HG02885 (cell line): Measurements from ENCODE around the gene HOTAIR.

Experiments
- ATAC-seq: cut with Tn5 transposase; IDR thresholded peaks from one replicate; pipeline ENCODE4 v1.9.1; 2021; ENCODE audit warnings: mild to moderate bottlenecking; ENCODE audit not compliant: unreplicated experiment, poor library complexity

Gene HOTAIR

GRCh38 chr12:54000116-54001114 is 25.7 kb upstream of the HOTAIR start, which contains the start of gene HOXC9:
HOXC9 (plus strand) TSS chr12:54000161; CDS start chr12:54000189, 28 bp downstream.
- no peak for ATAC-seq

DNA sequence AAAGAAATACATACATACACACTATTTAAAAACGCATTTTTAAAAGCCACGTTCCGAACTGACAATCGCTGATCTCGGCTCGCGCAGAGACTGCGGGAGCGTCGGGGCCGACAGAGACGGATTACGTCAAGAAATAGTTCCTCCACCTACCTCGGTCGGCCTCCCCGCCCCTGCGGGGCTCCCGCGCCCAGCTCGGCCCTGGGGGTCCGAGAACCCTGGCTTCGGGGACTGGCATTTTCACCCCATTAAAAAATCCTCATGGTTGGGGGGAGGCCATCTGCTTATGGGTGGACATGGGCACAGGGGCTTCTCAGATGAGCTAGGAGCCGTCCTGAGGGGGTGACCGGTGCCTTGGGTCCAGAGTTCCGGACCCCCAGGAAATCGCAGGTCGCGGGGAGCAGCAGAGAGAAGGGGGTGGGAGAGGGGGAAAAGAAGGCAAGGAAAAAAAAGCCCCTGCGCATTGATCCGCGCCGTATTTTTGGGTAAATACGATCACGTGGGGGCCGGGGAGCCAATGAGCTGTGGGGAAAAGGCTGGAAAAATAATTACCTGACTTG is 24.9 kb upstream of the HOTAIR start:
- ATAC-seq = no peak

GRCh38 chr12:53998900-53999236 is 24.1 kb upstream of the HOTAIR start:
- no peak for ATAC-seq

GRCh38 chr12:53998110-53998899 is 23.6 kb upstream of the HOTAIR start:
- ATAC-seq = no peak

DNA sequence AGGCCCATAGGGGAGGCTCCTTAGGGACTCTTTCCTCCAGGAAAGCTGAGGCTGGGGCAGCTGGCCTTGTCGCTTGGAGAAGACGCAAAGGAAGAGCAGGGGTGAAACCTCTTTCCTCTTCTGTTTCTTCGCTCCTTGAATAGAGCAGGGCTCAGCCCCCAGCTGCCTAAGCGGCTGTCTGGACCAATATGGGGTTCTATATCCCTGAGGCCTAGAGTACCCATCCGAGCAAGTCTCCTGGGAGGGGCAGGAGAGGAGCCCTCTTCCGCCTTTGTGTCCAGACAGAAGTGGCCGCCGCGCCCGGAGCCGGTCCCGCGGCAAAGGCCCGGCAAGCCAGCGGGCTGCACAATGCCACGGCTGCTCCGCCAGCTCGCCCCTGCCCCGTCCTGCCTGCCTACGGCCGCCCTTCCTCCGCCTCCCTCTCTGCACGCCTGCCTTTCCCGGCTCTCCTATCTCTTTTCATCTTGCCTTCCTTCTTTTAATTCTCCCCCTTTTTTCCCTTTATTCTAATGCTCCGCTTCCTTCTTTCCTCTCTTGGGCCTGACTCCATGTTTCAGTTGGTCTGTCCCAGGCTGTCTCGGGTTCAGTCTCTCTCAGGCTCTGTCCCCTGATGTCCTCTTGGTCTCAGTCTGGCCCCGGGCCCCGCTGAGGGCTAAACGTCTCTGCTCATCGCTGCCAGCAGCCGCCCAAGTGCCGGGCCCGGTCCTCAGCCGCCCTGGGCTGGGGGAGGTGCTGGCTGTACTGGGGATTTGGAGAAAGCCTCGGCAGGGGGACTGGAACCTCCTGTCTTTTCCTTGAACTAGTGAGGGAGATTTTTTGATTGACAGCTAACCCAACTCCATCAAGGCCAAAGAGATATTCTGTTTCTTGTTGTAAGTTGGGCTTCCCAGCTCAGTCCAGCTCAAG is 22.7 kb upstream of the HOTAIR start:
- ATAC-seq = no peak

GRCh38 chr12:53996240-53997203 is 21.8 kb upstream of the HOTAIR start:
- no peak for ATAC-seq

- ATAC-seq = no peak
Observed at GRCh38 chr12:53995378-53996239, 20.9 kb upstream of the HOTAIR start.

DNA sequence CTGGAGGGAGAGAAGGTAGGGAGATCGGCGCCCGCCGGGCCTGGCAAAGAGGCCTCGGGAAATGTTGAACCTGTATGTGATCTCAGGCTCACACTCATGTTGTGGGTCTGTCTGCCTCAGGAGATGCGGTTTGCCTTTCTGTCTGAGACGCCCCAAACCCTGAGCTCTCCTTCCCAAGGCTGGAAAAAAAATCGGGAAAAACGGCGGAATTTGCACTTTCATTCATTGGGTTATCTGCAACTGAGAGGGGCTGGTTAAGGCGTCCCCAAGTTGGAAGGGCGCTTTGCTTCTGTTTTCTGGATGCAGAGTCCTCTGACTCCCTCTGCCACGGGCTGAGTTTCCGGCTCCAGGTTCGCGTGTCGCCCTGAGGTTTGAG is 20.2 kb upstream of the HOTAIR start:
- no peak for ATAC-seq

DNA sequence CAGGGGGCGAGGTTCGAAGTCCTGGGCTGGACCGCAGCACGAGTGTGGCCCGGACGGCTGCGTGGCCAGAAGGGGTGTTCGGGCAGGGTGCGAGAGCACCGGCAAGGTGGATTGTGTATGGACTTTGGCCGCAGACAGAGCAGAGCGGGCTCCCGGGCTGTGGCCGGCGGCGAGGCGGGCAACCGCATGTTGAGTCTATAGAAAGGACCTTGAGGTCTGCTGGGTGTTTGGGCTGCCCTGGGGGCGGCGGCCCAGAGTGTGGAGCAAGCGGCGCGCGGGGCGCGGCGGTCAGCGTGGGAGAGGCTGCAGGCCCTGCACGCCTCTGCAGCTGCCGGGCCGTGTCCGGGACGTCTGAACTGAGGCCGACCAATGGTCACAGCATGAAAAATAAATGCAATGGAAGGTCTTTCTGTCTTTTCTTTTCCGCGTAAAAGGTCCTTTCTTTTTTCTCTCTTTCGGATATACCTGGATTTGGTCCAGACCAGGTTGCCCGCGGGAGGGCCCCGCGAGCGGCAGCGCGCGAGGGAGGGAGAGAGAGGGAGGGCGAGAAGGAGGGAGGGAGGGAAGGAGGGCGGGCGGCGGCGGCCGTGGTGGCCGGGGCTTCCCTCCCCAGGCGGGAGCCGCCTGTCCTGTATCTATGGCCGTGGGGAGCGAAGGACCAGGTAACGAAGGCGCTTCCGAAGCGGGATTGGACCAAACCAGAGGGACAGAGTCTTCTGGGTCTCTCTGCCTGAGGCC is 19.7 kb upstream of the HOTAIR start:
- no peak for ATAC-seq

GRCh38 chr12:53994009-53994263 is 19.2 kb upstream of the HOTAIR start:
- no peak for ATAC-seq

GRCh38 chr12:53993162-53994008 is 18.6 kb upstream of the HOTAIR start:
- no peak for ATAC-seq

DNA sequence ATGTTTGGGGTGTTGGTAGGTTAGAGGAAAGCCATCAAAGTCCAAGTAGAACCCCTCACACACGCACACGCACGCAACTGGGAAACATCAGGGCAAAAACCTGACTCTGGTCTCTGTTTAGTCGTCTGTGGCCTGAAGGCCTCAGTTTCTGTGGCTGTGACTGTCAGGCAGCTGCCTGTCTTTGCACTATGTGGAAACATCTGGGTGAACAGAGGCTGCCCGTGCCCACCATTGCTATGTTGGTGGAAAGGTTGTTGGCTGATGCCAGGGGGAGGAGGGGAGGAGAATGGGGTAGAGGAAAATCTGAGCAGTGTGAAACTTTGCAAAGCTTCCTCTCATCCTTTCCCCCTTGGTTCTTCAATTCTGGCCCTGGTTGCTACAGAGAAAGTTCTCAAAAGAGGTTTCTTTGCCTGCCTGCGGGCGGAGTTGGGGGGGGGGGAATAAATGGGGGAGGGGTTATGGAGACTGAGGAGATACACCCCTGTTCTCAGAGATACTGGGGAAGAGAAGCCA is 17.7 kb upstream of the HOTAIR start:
- ATAC-seq = no peak

- no peak for ATAC-seq
Observed at GRCh38 chr12:53991077-53991460, 16.3 kb upstream of the HOTAIR start.

GRCh38 chr12:53990311-53991076 is 15.7 kb upstream of the HOTAIR start:
- no peak for ATAC-seq

GRCh38 chr12:53989227-53990113 is 14.7 kb upstream of the HOTAIR start:
- ATAC-seq = no peak
